Panc1 (cell line): Measurements from ENCODE around the gene B3GALNT1. TPM values are rescaled to one million over a fixed set of nuclear protein-coding genes. Genes with fewer than 3 reads are reported as not detected.

Experiments
- ATAC-seq: fragments of 200-7000 bp; cut with Tn5 transposase; 2 replicates; pipeline ENCODE4 v1.9.1; 2020; ENCODE audit warnings: mild to moderate bottlenecking, moderate library complexity
- BruUV-seq: library from RNA; stranded (reverse); fragments of 400-500 nt; replicated peaks from 2 replicates; lab custom pipeline; 2021; lab: Mats Ljungman, UMichigan
- CTCF ChIA-PET: fragments of 300-600 bp; sonication (Branson Sonifier 250); formaldehyde crosslinking; loops from one replicate; lab custom pipeline; 2022; ENCODE audit warnings: antibody characterized with exemption; lab: Charles Lee
- POLR2A ChIA-PET: fragments of 300-600 bp; sonication (Branson Sonifier 250); formaldehyde crosslinking; loops from one replicate; lab custom pipeline; 2022; ENCODE audit warnings: antibody characterized with exemption; lab: Charles Lee
- DNase-seq: peaks from one replicate; pipeline ENCODE4 v3.0.0-alpha.2; 2010; ENCODE audit warnings: low read depth, low spot score
- H3K27ac ChIP-seq: 2 replicates; pipeline ENCODE4 v1.5.1; 2011; ENCODE audit warnings: mild to moderate bottlenecking, low read length, inconsistent platforms
- H3K27me3 ChIP-seq: fragments of 200-500 bp; sonication (Bioruptor generic); 2 replicates; pipeline ENCODE4 v1.6.0; 2014; ENCODE audit warnings: low read length, inconsistent platforms; ENCODE audit not compliant: control insufficient read depth, insufficient read depth
- H3K36me3 ChIP-seq: fragments of 200-500 bp; sonication (Bioruptor generic); 2 replicates; pipeline ENCODE4 v1.5.1; 2014; ENCODE audit warnings: inconsistent platforms, mild to moderate bottlenecking, low read length, moderate library complexity; ENCODE audit not compliant: control insufficient read depth, insufficient read depth
- H3K4me1 ChIP-seq: 2 replicates; pipeline ENCODE4 v1.5.1; 2011; ENCODE audit warnings: inconsistent platforms, mild to moderate bottlenecking, low read length, moderate library complexity; ENCODE audit not compliant: control insufficient read depth, insufficient read depth
- H3K4me3 ChIP-seq, 2 experiments: 2 replicates each; pipeline ENCODE4 v1.5.1; 2011 to 2012; ENCODE audit warnings: low read depth in 2 of 2, low read length in 2 of 2, mild to moderate bottlenecking in 2 of 2, inconsistent platforms in 1 of 2, moderate library complexity in 1 of 2
- H3K9me3 ChIP-seq: fragments of 200-500 bp; sonication (Bioruptor generic); 2 replicates; pipeline ENCODE4 v1.5.1; 2014; ENCODE audit warnings: low read depth, mild to moderate bottlenecking, inconsistent platforms, low read length, moderate library complexity; ENCODE audit not compliant: control insufficient read depth, insufficient read depth
- CTCF ChIP-seq: fragments of 450-650 bp; IDR thresholded peaks from 2 replicates; pipeline ENCODE4 v1.5.1; 2017; ENCODE audit warnings: mild to moderate bottlenecking
- POLR2AphosphoS5 ChIP-seq: IDR thresholded peaks from 2 replicates; pipeline ENCODE4 v1.6.1; 2012; ENCODE audit warnings: mild to moderate bottlenecking, low read depth, low read length, moderate library complexity
- REST ChIP-seq, 2 experiments: IDR thresholded peaks; 2 replicates each; pipeline ENCODE4 v1.6.1; 2011 to 2012; ENCODE audit warnings: low read depth in 2 of 2, control low read depth in 1 of 2, low read length in 1 of 2, mild to moderate bottlenecking in 1 of 2, moderate library complexity in 1 of 2; ENCODE audit not compliant: insufficient read depth in 1 of 2
- SIN3A ChIP-seq: IDR thresholded peaks from 2 replicates; pipeline ENCODE4 v1.6.1; 2012; ENCODE audit warnings: low read depth, mild to moderate bottlenecking, low read length, moderate library complexity, borderline replicate concordance; ENCODE audit not compliant: insufficient read depth
- TCF7L2 ChIP-seq: IDR thresholded peaks from 2 replicates; pipeline ENCODE4 v1.6.1; 2011; ENCODE audit warnings: mild to moderate bottlenecking, low read depth, low read length, inconsistent platforms
- in situ Hi-C: cut with HindIII; loops from 2 replicates; pipeline ENCODE4 v1.10.0; 2016; ENCODE audit warnings: low sequenced_read_pairs, low pct_unique_long_range_greater_than_20kb
- intact Hi-C: fragments of 100-400 bp; cut with micrococcal nuclease; formaldehyde crosslinking; loops from one replicate; pipeline ENCODE4 v1.10.0; 2022; ENCODE audit not compliant: unreplicated experiment
- total RNA-seq: library from RNA; stranded (reverse); gene quantifications from one replicate; pipeline ENCODE4 v1.2.1, GENCODE V29; 2021; ENCODE audit not compliant: unreplicated experiment

The B3GALNT1 gene
- total RNA-seq, 1 experiment from 2014 or later = 31.1 TPM

DNA sequence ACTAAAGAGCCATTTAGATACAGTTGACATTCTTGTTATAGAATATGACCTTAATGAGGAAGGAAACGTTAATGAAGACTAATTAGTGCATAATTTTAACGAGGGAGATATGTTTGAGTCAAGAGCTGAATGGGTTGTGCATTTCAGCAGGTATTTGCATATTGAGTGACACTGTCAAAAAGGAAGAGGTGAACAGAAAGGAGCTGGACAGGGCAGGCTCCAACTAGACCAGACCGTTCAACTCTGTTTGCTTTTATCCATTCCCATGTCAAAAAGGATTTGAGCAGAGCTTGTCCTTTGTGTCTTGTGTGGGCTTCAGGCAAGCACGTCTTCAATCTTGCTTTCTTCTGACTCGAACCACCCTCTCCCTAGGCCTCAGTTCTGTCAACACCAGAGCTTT, 40.7 kb downstream of the B3GALNT1 start:
- POLR2A ChIA-PET = interaction anchor here (0.7 kb wide), 1 partner anchor 1075 kb away, joined by 3 read pairs; no protein-coding TSS in a partner anchor
- no peak for TF ChIP-seq SIN3A
- TF ChIP-seq TCF7L2 = no peak
- TF ChIP-seq POLR2AphosphoS5 = no peak
- TF ChIP-seq REST (IDR thresholded peaks at IDR 0.05; ENCODE audit: insufficient read depth in 1 of 2, low read depth in 2 of 2, low read length in 1 of 2) = no peak
- TF ChIP-seq CTCF = no peak

DNA sequence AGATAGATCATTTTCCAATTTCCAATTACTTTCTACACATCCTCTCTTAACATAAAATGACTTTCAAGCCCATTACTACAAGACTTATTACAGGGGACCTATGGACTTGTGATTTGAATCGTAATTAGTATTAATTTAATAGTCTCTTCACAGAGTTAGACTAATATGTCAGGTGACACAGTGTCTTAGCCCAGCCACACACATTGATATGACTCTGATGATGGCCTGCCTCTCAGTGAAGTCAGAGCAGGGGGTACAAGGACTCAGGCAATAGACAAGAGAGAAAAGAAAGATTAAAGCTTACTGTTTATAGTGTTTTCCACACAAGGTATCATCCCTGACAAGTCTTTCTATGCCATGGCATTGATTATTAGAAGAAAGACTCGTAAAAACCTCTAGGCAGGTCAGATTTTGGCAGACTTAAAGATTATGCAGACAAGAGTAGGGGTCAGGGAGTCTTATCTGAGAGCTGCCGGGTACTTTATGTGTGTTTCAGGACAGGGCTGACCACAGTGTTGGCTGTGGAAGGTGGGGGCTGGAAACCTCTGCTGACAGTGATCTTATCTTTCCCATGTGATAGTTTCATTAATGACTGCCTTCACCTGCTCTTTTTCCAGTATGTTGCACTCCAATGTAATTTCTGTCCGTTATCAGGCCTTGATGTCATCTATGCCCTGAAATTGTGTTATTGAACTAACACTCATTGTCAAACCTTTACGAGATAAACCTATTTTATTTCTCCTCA, 50.1 kb downstream of the B3GALNT1 start:
- Histone ChIP-seq H3K9me3 (no peaks in the 10 kb centered on the region), H3K4me3 (no peak overlapping the region), H3K27me3 (no peaks in the 10 kb centered on the region), H3K4me1 (no peaks in the 10 kb centered on the region), H3K27ac (no peak overlapping the region), H3K36me3 (no peaks in the 10 kb centered on the region)
- intact Hi-C loops (no loop called here), in situ Hi-C loops (no loop called here)
- ChIA-PET CTCF (no interaction called here), POLR2A (no interaction called here)
- DNase-seq (no peak), ATAC-seq (no peak)
- TF ChIP-seq TCF7L2 (no peak), CTCF (no peak), POLR2AphosphoS5 (no peak), REST (IDR thresholded peaks at IDR 0.05; ENCODE audit: insufficient read depth in 1 of 2, low read depth in 2 of 2, low read length in 1 of 2) (no peak), SIN3A (no peak)
- no TSS peak for BruUV-seq

More for the DNA sequence above, 40.7 kb downstream of the B3GALNT1 start:
- H3K4me3 ChIP-seq = no peak overlapping the region
- H3K9me3 ChIP-seq = no peaks in the 10 kb centered on the region
- CTCF ChIA-PET = no interaction called here
- in situ Hi-C loops = no loop called here
- intact Hi-C loops = no loop called here
- peaks cover 6% of the 10 kb centered on the region for H3K4me1 ChIP-seq
- H3K27ac ChIP-seq = no peak overlapping the region
- no TSS peak for BruUV-seq
- H3K27me3 ChIP-seq = no peaks in the 10 kb centered on the region
- ATAC-seq = no peak
- no peaks in the 10 kb centered on the region for H3K36me3 ChIP-seq
- DNase-seq = no peak
